Measurements from ENCODE around the gene EFHD2.

DNA sequence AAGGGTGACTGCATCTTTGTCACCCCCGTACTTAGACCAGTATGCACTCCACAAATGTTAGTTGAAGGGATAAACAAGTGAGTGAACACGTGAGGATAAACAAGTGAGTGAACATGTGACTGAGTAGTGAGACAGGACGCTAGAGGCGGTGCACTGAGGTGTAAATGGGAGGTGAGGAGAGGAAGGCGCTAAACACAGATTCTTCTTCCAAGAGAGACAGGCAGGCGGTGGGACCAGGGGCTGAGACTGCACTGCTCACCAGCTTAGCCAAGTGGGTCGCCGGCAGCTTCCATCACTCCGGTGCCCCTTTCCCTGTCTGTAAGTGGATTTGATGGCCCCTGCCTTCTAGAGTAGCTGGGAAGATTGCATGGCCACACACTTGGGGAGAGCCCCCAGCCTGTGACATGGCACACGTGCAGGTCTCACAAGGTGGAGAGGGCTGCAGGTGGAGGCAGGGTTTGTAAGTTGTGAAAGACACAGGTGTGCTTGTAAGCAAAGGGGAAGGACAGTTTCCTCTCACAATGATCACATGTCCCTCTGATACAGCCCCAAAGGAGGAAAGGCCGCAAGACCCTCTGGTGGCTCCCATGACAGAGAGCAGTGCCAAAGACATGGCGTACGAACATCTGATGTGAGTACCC is 47.5 kb upstream of the EFHD2 start:
- TF ChIP-seq, protein P1, sequence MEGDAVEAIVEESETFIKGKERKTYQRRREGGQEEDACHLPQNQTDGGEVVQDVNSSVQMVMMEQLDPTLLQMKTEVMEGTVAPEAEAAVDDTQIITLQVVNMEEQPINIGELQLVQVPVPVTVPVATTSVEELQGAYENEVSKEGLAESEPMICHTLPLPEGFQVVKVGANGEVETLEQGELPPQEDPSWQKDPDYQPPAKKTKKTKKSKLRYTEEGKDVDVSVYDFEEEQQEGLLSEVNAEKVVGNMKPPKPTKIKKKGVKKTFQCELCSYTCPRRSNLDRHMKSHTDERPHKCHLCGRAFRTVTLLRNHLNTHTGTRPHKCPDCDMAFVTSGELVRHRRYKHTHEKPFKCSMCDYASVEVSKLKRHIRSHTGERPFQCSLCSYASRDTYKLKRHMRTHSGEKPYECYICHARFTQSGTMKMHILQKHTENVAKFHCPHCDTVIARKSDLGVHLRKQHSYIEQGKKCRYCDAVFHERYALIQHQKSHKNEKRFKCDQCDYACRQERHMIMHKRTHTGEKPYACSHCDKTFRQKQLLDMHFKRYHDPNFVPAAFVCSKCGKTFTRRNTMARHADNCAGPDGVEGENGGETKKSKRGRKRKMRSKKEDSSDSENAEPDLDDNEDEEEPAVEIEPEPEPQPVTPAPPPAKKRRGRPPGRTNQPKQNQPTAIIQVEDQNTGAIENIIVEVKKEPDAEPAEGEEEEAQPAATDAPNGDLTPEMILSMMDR (IDR thresholded peaks at IDR 0.05), result no peak
- no peak for TF ChIP-seq POLR2A (IDR thresholded peaks at IDR 0.05)

Measured in Peyer's patch (tissue), 4 donors.